RWPE2 (cell line): ENCODE measurements around the gene TIE1.

Experiments used
- ATAC-seq: fragments of 200-7000 bp; cut with Tn5 transposase; 3 replicates; pipeline ENCODE4 v1.9.1; 2021; ENCODE audit warnings: low read depth
- DNase-seq: peaks from one replicate; pipeline ENCODE4 v3.0.0-alpha.2; 2020; ENCODE audit warnings: low spot score
- H3K27ac ChIP-seq: fragments of 450-650 bp; 2 replicates; pipeline ENCODE4 v1.5.1; 2017; ENCODE audit warnings: mild to moderate bottlenecking; ENCODE audit not compliant: poor library complexity, severe bottlenecking
- H3K27me3 ChIP-seq: fragments of 250-450 bp; sonication (Bioruptor Pico); 2 replicates; pipeline ENCODE4 v1.5.1; 2021; ENCODE audit warnings: mild to moderate bottlenecking, moderate library complexity; ENCODE audit not compliant: insufficient read depth, poor library complexity, severe bottlenecking
- H3K36me3 ChIP-seq: fragments of 250-450 bp; sonication (Bioruptor Pico); 2 replicates; pipeline ENCODE4 v1.5.1; 2020; ENCODE audit warnings: low read depth, mild to moderate bottlenecking, moderate library complexity
- H3K4me1 ChIP-seq: fragments of 250-450 bp; sonication (Bioruptor Pico); 2 replicates; pipeline ENCODE4 v1.5.1; 2021; ENCODE audit warnings: mild to moderate bottlenecking, moderate library complexity; ENCODE audit not compliant: insufficient read depth, poor library complexity, severe bottlenecking
- H3K4me3 ChIP-seq: fragments of 250-450 bp; sonication (Bioruptor Pico); 2 replicates; pipeline ENCODE4 v1.5.1; 2021; ENCODE audit warnings: mild to moderate bottlenecking, moderate library complexity; ENCODE audit not compliant: severe bottlenecking
- H3K9me3 ChIP-seq: fragments of 250-450 bp; sonication (Bioruptor Pico); 2 replicates; pipeline ENCODE4 v1.5.1; 2021; ENCODE audit warnings: mild to moderate bottlenecking, moderate library complexity; ENCODE audit not compliant: severe bottlenecking
- TF ChIP-seq, protein P1 (sequence below): fragments of 450-650 bp; IDR thresholded peaks from one replicate; pipeline ENCODE4 v1.5.1; 2017; ENCODE audit warnings: mild to moderate bottlenecking, moderate library complexity; ENCODE audit not compliant: poor library complexity, severe bottlenecking

TIE1 gene

DNA sequence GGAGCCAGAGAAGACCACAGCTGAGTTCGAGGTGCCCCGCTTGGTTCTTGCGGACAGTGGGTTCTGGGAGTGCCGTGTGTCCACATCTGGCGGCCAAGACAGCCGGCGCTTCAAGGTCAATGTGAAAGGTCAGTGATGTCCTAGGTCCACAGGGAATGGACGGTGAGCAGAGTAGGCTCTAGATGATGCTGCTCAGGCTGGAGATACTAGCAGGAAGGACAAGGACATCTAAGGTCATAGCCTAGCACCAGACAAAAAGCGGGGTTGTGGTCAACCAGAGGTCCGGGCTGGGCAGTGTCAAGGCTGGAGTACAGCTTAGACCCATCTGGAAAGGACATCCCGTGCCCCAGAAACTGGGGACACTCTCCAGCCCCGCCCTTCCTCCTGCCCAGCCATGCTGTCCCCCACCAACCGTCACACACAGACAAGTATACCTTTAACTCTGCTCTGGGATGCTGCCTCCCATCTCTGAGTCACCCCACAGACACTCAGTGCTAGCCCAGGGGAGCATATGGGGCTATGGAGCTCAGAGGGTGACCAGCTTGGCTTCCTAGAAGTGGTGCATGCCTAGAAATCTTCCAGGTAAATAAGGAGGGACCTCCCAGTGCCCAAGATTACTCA is 8.7 kb downstream of the TIE1 start:
- no peak for DNase-seq
- no peak overlapping the region for H3K4me3 ChIP-seq
- TF ChIP-seq, protein P1, sequence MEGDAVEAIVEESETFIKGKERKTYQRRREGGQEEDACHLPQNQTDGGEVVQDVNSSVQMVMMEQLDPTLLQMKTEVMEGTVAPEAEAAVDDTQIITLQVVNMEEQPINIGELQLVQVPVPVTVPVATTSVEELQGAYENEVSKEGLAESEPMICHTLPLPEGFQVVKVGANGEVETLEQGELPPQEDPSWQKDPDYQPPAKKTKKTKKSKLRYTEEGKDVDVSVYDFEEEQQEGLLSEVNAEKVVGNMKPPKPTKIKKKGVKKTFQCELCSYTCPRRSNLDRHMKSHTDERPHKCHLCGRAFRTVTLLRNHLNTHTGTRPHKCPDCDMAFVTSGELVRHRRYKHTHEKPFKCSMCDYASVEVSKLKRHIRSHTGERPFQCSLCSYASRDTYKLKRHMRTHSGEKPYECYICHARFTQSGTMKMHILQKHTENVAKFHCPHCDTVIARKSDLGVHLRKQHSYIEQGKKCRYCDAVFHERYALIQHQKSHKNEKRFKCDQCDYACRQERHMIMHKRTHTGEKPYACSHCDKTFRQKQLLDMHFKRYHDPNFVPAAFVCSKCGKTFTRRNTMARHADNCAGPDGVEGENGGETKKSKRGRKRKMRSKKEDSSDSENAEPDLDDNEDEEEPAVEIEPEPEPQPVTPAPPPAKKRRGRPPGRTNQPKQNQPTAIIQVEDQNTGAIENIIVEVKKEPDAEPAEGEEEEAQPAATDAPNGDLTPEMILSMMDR = no peak
- peak; percentile 69; the same call in 2 of the 3 replicates for ATAC-seq
- H3K27me3 ChIP-seq = no peaks in the 10 kb centered on the region
- H3K27ac ChIP-seq = no peak overlapping the region
- H3K4me1 ChIP-seq = no peaks in the 10 kb centered on the region
- H3K9me3 ChIP-seq = no peaks in the 10 kb centered on the region
- no peaks in the 10 kb centered on the region for H3K36me3 ChIP-seq

DNA sequence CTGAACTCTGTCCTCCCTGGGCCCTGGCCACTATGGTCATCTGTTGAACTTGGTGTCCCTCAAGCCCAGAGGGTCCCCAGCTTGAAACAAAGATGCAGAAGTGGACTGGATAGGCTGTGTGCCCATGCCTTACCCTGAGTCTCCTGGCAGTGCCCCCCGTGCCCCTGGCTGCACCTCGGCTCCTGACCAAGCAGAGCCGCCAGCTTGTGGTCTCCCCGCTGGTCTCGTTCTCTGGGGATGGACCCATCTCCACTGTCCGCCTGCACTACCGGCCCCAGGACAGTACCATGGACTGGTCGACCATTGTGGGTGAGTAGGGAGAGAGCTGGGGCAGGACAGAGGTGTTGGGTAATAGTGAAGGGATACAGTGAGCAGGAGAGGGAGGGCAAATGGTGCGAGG is 10.7 kb downstream of the TIE1 start:
- Histone ChIP-seq H3K27me3 (no peaks in the 10 kb centered on the region), H3K4me3 (no peak overlapping the region), H3K27ac (no peak overlapping the region), H3K36me3 (no peaks in the 10 kb centered on the region), H3K9me3 (no peaks in the 10 kb centered on the region), H3K4me1 (no peaks in the 10 kb centered on the region)
- TF ChIP-seq, protein P1 = no peak
- DNase-seq (no peak), ATAC-seq (no peak)

- Histone ChIP-seq H3K9me3 (no peaks in the 10 kb centered on the region), H3K36me3 (no peaks in the 10 kb centered on the region), H3K27ac (no peak overlapping the region), H3K4me3 (no peak overlapping the region), H3K27me3 (no peaks in the 10 kb centered on the region), H3K4me1 (no peaks in the 10 kb centered on the region)
- DNase-seq (no peak), ATAC-seq (no peak)
- TF ChIP-seq, protein P1 = no peak
Observed at GRCh38 chr1:43312212-43312623, 11.4 kb downstream of the TIE1 start.

DNA sequence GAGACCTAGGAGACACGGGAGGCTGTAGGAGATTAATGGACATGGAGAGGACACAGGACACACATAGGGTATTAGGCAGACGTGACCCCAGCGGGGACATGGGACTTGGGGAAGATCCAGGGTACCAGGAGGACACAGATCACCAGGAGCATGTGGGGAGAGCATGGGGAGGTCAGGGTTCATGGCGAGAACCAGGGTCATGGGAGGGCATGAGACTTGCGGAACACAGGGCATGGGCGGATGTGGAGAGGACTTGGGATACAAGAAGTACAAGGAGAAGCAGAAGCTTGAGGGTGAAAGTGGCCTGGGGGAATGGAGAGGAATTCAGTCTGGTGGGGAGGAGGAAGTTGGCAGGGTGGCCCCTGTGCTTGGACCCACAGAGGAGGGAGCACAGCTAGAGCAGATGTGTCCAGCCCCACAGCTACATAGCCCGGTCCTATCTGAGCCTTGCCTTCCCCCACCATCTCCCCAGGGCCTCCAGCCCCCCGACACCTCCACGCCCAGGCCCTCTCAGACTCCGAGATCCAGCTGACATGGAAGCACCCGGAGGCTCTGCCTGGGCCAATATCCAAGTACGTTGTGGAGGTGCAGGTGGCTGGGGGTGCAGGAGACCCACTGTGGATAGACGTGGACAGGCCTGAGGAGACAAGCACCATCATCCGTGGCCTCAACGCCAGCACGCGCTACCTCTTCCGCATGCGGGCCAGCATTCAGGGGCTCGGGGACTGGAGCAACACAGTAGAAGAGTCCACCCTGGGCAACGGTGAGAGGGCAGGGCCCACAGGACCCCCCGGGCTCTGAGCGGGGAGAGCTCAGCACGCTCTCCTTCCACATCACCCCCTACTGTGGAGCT is 12.1 kb downstream of the TIE1 start:
- Histone ChIP-seq H3K27me3 (no peaks in the 10 kb centered on the region), H3K27ac (no peak overlapping the region), H3K4me1 (no peaks in the 10 kb centered on the region), H3K9me3 (no peaks in the 10 kb centered on the region), H3K36me3 (no peaks in the 10 kb centered on the region), H3K4me3 (no peak overlapping the region)
- ATAC-seq (no peak), DNase-seq (no peak)
- TF ChIP-seq, protein P1 = no peak

- no peak overlapping the region for H3K27ac ChIP-seq
- H3K4me3 ChIP-seq = no peak overlapping the region
- no peaks in the 10 kb centered on the region for H3K4me1 ChIP-seq
- DNase-seq = no peak
- TF ChIP-seq, protein P1 = no peak
- ATAC-seq = no peak
- H3K9me3 ChIP-seq = no peaks in the 10 kb centered on the region
- H3K27me3 ChIP-seq = no peaks in the 10 kb centered on the region
- H3K36me3 ChIP-seq = no peaks in the 10 kb centered on the region
Observed at GRCh38 chr1:43313771-43314170, 13.0 kb downstream of the TIE1 start.
